Esophagus muscularis mucosa (tissue), 4 donors: ENCODE data around the gene FAM124A.

Source experiments
- CTCF ChIP-seq, 3 experiments: fragments of 200-600 bp in 2 of 3; fragments of 450-650 bp in 1 of 3; sonication (generic) in 2 of 3; IDR thresholded peaks; one replicate each; pipeline ENCODE4 v1.5.1; 2017 to 2019; ENCODE audit warnings: antibody characterized with exemption in 3 of 3, mild to moderate bottlenecking in 2 of 3, moderate library complexity in 1 of 3
- EP300 ChIP-seq: sonication (generic); formaldehyde crosslinking; IDR thresholded peaks from one replicate; pipeline ENCODE4 v1.6.1; 2017; ENCODE audit warnings: antibody characterized with exemption
- POLR2A ChIP-seq: fragments of 450-650 bp; IDR thresholded peaks from one replicate; pipeline ENCODE4 v1.6.1; 2017; ENCODE audit warnings: antibody characterized with exemption, moderate library complexity, mild to moderate bottlenecking, low read depth
- POLR2AphosphoS5 ChIP-seq, 2 donors: sonication (generic); formaldehyde crosslinking; IDR thresholded peaks; one replicate each; pipeline ENCODE4 v1.6.1; 2017; ENCODE audit warnings: antibody characterized with exemption in 2 of 2

- TF ChIP-seq POLR2A = no peak
- no peak for TF ChIP-seq CTCF (IDR thresholded peaks at IDR 0.05)
- no peak for TF ChIP-seq POLR2AphosphoS5 (IDR thresholded peaks at IDR 0.05)
- TF ChIP-seq EP300 = no peak
These were observed 1.5 kb upstream of the FAM124A start for GRCh38 chr13:51220706-51221105.
